Heart left ventricle (tissue), 16 donors: ENCODE results near the gene RAB9B. TPM values are rescaled to one million over a fixed set of nuclear protein-coding genes. Genes with fewer than 3 reads are reported as not detected.

ENCODE experiments used
- ATAC-seq, 4 donors: fragments of 200-7000 bp; cut with Tn5 transposase; one replicate each; pipeline ENCODE4 v1.9.1; 2020 to 2022; ENCODE audit warnings: moderate library complexity in 4 of 4, mild to moderate bottlenecking in 3 of 4, moderate number of reproducible peaks in 1 of 4
- DNase-seq, 5 donors: peaks; one replicate each; pipeline ENCODE4 v3.0.0-alpha.2; 2020
- H3K27ac ChIP-seq, 12 donors: fragments of 200-600 bp; sonication (generic) in 4 of 12; one replicate each; pipeline versions ENCODE4 v1.5.0 to v1.8.0; 2016 to 2022; ENCODE audit warnings: mild to moderate bottlenecking in 2 of 12
- H3K27me3 ChIP-seq, 9 donors: fragments of 200-600 bp; sonication (generic) in 2 of 9; one replicate each; pipeline versions ENCODE4 v1.5.1 to v1.8.0; 2016 to 2022; ENCODE audit warnings: mild to moderate bottlenecking in 3 of 9
- H3K36me3 ChIP-seq, 9 donors: fragments of 200-600 bp; sonication (generic) in 2 of 9; one replicate each; pipeline versions ENCODE4 v1.5.0 to v1.8.0; 2018 to 2022; ENCODE audit warnings: mild to moderate bottlenecking in 2 of 9
- H3K4me1 ChIP-seq, 12 donors: fragments of 200-600 bp; sonication (generic) in 4 of 12; one replicate each; pipeline versions ENCODE4 v1.5.0 to v1.8.0; 2016 to 2022; ENCODE audit warnings: mild to moderate bottlenecking in 3 of 12
- H3K4me3 ChIP-seq, 12 donors: fragments of 200-600 bp; sonication (generic) in 4 of 12; one replicate each; pipeline versions ENCODE4 v1.5.0 to v1.8.0; 2017 to 2022; ENCODE audit warnings: mild to moderate bottlenecking in 9 of 12, moderate library complexity in 4 of 12
- H3K9me3 ChIP-seq, 12 donors: fragments of 200-600 bp; sonication (generic) in 4 of 12; one replicate each; pipeline versions ENCODE4 v1.5.0 to v1.8.0; 2016 to 2022; ENCODE audit warnings: mild to moderate bottlenecking in 1 of 12
- CTCF ChIP-seq, 12 donors: fragments of 200-600 bp; sonication (generic) in 4 of 12; IDR thresholded peaks; one replicate each; pipeline versions ENCODE4 v1.5.0 to v1.8.0; 2018 to 2022; ENCODE audit warnings: antibody characterized with exemption in 12 of 12, mild to moderate bottlenecking in 5 of 12
- POLR2A ChIP-seq, 2 donors: fragments of 450-650 bp; IDR thresholded peaks; one replicate each; pipeline ENCODE4 v1.6.1; 2017; ENCODE audit warnings: antibody characterized with exemption in 2 of 2, mild to moderate bottlenecking in 2 of 2, moderate library complexity in 2 of 2
- WGBS, 4 donors: extraction: QIAGEN DNeasy Blood & Tissue Kit in 2 of 4; methylation state at CpG; one replicate each; pipeline versions ENCODE4 v1.1.5 to v1.1.7; 2013 to 2018; 5-methylcytosine and 5-hydroxymethylcytosine counted together
- intact Hi-C, 10 donors: fragments of 100-400 bp; cut with DNase I; formaldehyde crosslinking; loops; one replicate each; pipeline versions ENCODE4 v1.11.1 to v1.14.2; 2022
- polyA plus RNA-seq, 2 donors: library from polyadenylated mRNA; stranded (reverse); fragments of 200-250 nt; gene quantifications; one replicate each; pipeline ENCODE4 v1.2.3, GENCODE V29; 2013
- total RNA-seq, 9 donors: library from RNA; depleted of rRNA in 2 of 9; stranded (reverse); fragments of >200 nt in 2 of 9; fragmentation: NEBNext Ultra II Directional in 3 of 9; extraction: Animal tissue kit (Norgen Biotek cat#: 25700) in 3 of 9; gene quantifications; one replicate each; pipeline versions ENCODE4 v1.1.0 to v1.2.4, GENCODE V29; 2016 to 2023
- donor health status: ischemic (EF 13 %, LVEDD 7.1; RV severe dilation, severe dysfunction).
- donor health status: healthy with polysubstance abuse.
- donor health status: DM: no; HTN: yes; CAD: no.
- donor health status: DM: no; HTN: no; CAD: no.
- donor health status: ischemic (EF 25% LVEDD 6.9; RV normal size, moderate dysfunction).
- donor health status: ischemic (EF 25% LVEDD 5.7; RV mildly dilated, moderate dysfunction).
- donor health status: healthy.
- donor health status: DM: yes; HTN: yes; CAD: no.
- donor health status: ischemic (EF 35%, LVEDD 5.7; RV mildly dilated, moderate dysfunction).
- donor health status: nonischemic (EF 11% LVEDD 7.7; RV severe dilation, severe dysfunction).
- donor health status: DM: yes; HTN: yes; CAD: no.
- donor health status: PGD.
- donor health status: ischemic (EF 29% LVEDD 5.4; RV normal size, mild dysfunction).
- donor health status: nonischemic (EF 23%, LVEDD 6.1; RV moderate dilation, normal function).

The RAB9B gene
- total and polyA plus RNA-seq, 11 donors = 6.8 to 44.7 (median 26.7) TPM

- H3K4me3 ChIP-seq = no peak overlapping the region
Measured at GRCh38 chrX:103797691-103798090, 34.4 kb downstream of the RAB9B start.

GRCh38 chrX:103794119-103794518 is 37.9 kb downstream of the RAB9B start:
- intact Hi-C loops = no loop called here
- DNase-seq = no peak
- WGBS, 4 donors = 65 to 85% (median 75%) methylated on average over 4 of the region's 4 CpGs
- H3K9me3 ChIP-seq = no peaks in the 10 kb centered on the region
- TF ChIP-seq POLR2A (IDR thresholded peaks at IDR 0.05) (no peak), CTCF (IDR thresholded peaks at IDR 0.05) (no peak)
- ATAC-seq = no peak
- no peak overlapping the region for H3K4me3 ChIP-seq
- no peaks in the 10 kb centered on the region for H3K4me1 ChIP-seq
- no peak overlapping the region for H3K27ac ChIP-seq
- H3K27me3 ChIP-seq = peaks cover 0 to 3% (median 0%) of the 10 kb centered on the region in 9 donors
- H3K36me3 ChIP-seq = no peaks in the 10 kb centered on the region

More at GRCh38 chrX:103797691-103798090, 34.4 kb downstream of the RAB9B start:
- no peak for DNase-seq
- H3K27me3 ChIP-seq = peaks cover 0 to 8% (median 0%) of the 10 kb centered on the region in 9 donors
- no peaks in the 10 kb centered on the region for H3K4me1 ChIP-seq
- intact Hi-C loops = no loop called here
- 77 to 94% (median 84%) methylated on average over 2 of the region's 2 CpGs for WGBS, 4 donors
- TF ChIP-seq CTCF (IDR thresholded peaks at IDR 0.05) = no peak
- no peak for TF ChIP-seq POLR2A (IDR thresholded peaks at IDR 0.05)
- H3K27ac ChIP-seq = no peak overlapping the region
- no peaks in the 10 kb centered on the region for H3K9me3 ChIP-seq
- no peak for ATAC-seq
- H3K36me3 ChIP-seq = no peaks in the 10 kb centered on the region

DNA sequence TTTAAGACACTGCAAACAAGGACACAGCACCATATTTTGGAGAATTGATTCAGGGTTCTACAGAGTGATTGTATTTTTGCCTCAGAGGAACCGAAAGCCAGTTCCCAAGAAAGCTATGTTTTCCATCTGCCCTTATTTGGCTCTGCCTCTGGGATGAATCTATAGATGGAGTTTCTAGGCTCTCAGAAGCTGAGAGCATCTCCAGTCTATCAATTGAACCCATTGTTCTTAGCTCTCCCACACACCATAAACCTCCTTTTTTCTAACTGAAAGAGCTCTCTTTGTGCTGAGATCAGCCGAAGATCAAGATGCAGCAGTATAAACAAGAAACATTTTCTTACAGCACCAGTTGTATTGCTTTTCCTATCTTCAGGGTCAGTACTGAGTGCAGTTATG is 38.5 kb downstream of the RAB9B start:
- ATAC-seq (no peak), DNase-seq (no peak)
- Histone ChIP-seq H3K4me3 (no peak overlapping the region), H3K4me1 (no peaks in the 10 kb centered on the region), H3K36me3 (no peaks in the 10 kb centered on the region), H3K27me3 (peaks cover 0 to 3% (median 0%) of the 10 kb centered on the region in 9 donors), H3K27ac (no peak overlapping the region), H3K9me3 (no peaks in the 10 kb centered on the region)
- no peak for TF ChIP-seq CTCF (IDR thresholded peaks at IDR 0.05)
- TF ChIP-seq POLR2A (IDR thresholded peaks at IDR 0.05) = no peak
- intact Hi-C loops = no loop called here
- 60 to 83% (median 76%) methylated on average over 2 of the region's 2 CpGs for WGBS, 4 donors

DNA sequence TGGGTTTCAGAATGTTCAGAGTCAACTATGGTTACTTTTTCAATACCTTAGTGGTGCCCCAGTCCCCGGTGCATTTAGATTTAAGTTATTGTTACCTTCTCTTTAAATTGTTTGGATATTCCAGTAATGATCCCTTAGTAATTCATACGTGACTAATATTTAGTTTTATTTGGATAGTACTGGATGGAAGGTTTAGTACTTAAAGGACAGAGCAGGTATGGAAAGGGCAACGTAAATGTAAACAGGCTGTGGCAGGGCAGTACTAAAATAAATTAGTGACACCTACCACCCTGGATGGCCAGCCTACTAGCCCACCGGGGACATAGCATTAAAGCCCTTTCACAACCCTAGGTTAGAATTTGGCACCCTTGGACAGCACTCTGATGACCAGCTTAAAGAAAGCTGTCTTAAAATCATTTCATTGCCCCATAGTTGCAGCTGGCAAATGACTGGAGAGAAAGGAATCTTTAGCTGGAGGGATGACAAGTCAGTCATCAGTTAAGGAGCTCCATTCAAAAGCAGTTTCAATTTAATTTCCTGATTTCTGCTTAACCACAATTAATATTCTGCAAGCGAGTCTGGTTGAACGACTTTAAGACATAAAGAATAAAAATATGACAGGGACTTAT is 39.0 kb downstream of the RAB9B start:
- ATAC-seq = peak in 1 of 4 donors; percentile 20

More for the DNA sequence above, 39.0 kb downstream of the RAB9B start:
- H3K27me3 ChIP-seq = peaks cover 0 to 7% (median 0%) of the 10 kb centered on the region in 9 donors
- 68 to 87% (median 82%) methylated on average over 6 of the region's 6 CpGs for WGBS, 4 donors
- TF ChIP-seq POLR2A (IDR thresholded peaks at IDR 0.05) = no peak
- no peak for DNase-seq
- no peaks in the 10 kb centered on the region for H3K9me3 ChIP-seq
- intact Hi-C loops = no loop called here
- no peaks in the 10 kb centered on the region for H3K36me3 ChIP-seq
- no peak overlapping the region for H3K4me3 ChIP-seq
- H3K27ac ChIP-seq = no peak overlapping the region
- H3K4me1 ChIP-seq = no peaks in the 10 kb centered on the region
